Liver (tissue), 9 donors: ENCODE results near the gene PNPLA1. TPM values are rescaled to one million over a fixed set of nuclear protein-coding genes. Genes with fewer than 3 reads are reported as not detected.

ENCODE experiments used
- DNase-seq: peaks from one replicate; pipeline ENCODE4 v3.0.0-alpha.2; 2017; ENCODE audit warnings: low spot score
- H3K27ac ChIP-seq, 2 donors: one replicate each; pipeline ENCODE4 v1.7.0; 2013; ENCODE audit warnings: inconsistent platforms in 2 of 2, low read length in 2 of 2, control low read depth in 1 of 2, low read depth in 1 of 2, mild to moderate bottlenecking in 1 of 2
- H3K27me3 ChIP-seq, 4 donors: one replicate each; pipeline versions ENCODE4 v1.6.1 to v1.7.0; 2013; ENCODE audit warnings: low read length in 3 of 4, inconsistent platforms in 1 of 4, mild to moderate bottlenecking in 1 of 4, moderate library complexity in 1 of 4; ENCODE audit not compliant: control insufficient read depth in 4 of 4, insufficient read depth in 4 of 4
- H3K36me3 ChIP-seq, 4 donors: one replicate each; pipeline versions ENCODE4 v1.6.1 to v1.7.0; 2013; ENCODE audit warnings: low read length in 3 of 4, mild to moderate bottlenecking in 3 of 4, low read depth in 1 of 4, moderate library complexity in 1 of 4; ENCODE audit not compliant: control insufficient read depth in 4 of 4, insufficient read depth in 3 of 4
- H3K4me1 ChIP-seq, 4 donors: one replicate each; pipeline versions ENCODE4 v1.6.1 to v1.7.0; 2013; ENCODE audit warnings: low read length in 3 of 4, mild to moderate bottlenecking in 3 of 4, moderate library complexity in 1 of 4; ENCODE audit not compliant: control insufficient read depth in 4 of 4, insufficient read depth in 4 of 4
- H3K4me3 ChIP-seq, 3 donors: one replicate each; pipeline versions ENCODE4 v1.6.1 to v1.7.0; 2013; ENCODE audit warnings: low read length in 3 of 3, control low read depth in 1 of 3, low read depth in 1 of 3, mild to moderate bottlenecking in 1 of 3
- H3K9ac ChIP-seq, 2 donors: one replicate each; pipeline ENCODE4 v1.7.0; 2013; ENCODE audit warnings: low read length in 2 of 2, mild to moderate bottlenecking in 2 of 2, moderate library complexity in 2 of 2, control low read depth in 1 of 2, low read depth in 1 of 2
- H3K9me3 ChIP-seq, 4 donors: one replicate each; pipeline versions ENCODE4 v1.6.1 to v1.7.0; 2013; ENCODE audit warnings: low read length in 3 of 4; ENCODE audit not compliant: control insufficient read depth in 4 of 4
- ATF3 ChIP-seq: IDR thresholded peaks from 2 replicates; pipeline ENCODE4 v1.6.1; 2016; ENCODE audit warnings: antibody characterized with exemption
- EGR1 ChIP-seq, 2 donors: IDR thresholded peaks; 2 replicates each; pipeline ENCODE4 v1.6.1; 2016 to 2018; ENCODE audit warnings: antibody characterized with exemption in 2 of 2, low read depth in 2 of 2
- FOXA1 ChIP-seq: IDR thresholded peaks from 2 replicates; pipeline ENCODE4 v1.6.1; 2016; ENCODE audit warnings: antibody characterized with exemption
- FOXA2 ChIP-seq: IDR thresholded peaks from 2 replicates; pipeline ENCODE4 v1.6.1; 2016; ENCODE audit warnings: antibody characterized with exemption
- GABPA ChIP-seq, 2 donors: IDR thresholded peaks in 1 of 2; conservative IDR thresholded peaks in 1 of 2; 2 replicates each; pipeline ENCODE4 v1.6.1; 2016; ENCODE audit warnings: antibody characterized with exemption in 2 of 2, mild to moderate bottlenecking in 1 of 2, moderate library complexity in 1 of 2
- HNF4A ChIP-seq, 2 donors: conservative IDR thresholded peaks; 2 replicates each; pipeline ENCODE4 v1.6.1; 2016; ENCODE audit warnings: antibody characterized with exemption in 2 of 2, mild to moderate bottlenecking in 2 of 2
- HNF4G ChIP-seq: IDR thresholded peaks from 2 replicates; pipeline ENCODE4 v1.6.1; 2016; ENCODE audit warnings: antibody characterized with exemption
- JUND ChIP-seq, 2 donors: IDR thresholded peaks; 2 replicates each; pipeline ENCODE4 v1.6.1; 2016; ENCODE audit warnings: antibody characterized with exemption in 2 of 2
- MAX ChIP-seq: IDR thresholded peaks from 2 replicates; pipeline ENCODE4 v1.6.1; 2016; ENCODE audit warnings: antibody characterized with exemption
- NR2F2 ChIP-seq: IDR thresholded peaks from 2 replicates; pipeline ENCODE4 v1.6.1; 2016; ENCODE audit warnings: antibody characterized with exemption
- RAD21 ChIP-seq, 2 donors: IDR thresholded peaks; 2 replicates each; pipeline ENCODE4 v1.6.1; 2016; ENCODE audit warnings: antibody characterized with exemption in 2 of 2, mild to moderate bottlenecking in 2 of 2
- REST ChIP-seq: IDR thresholded peaks from 2 replicates; pipeline ENCODE4 v1.6.1; 2016; ENCODE audit warnings: antibody characterized with exemption, mild to moderate bottlenecking
- RXRA ChIP-seq, 2 donors: IDR thresholded peaks; 2 replicates each; pipeline ENCODE4 v1.6.1; 2017 to 2018; ENCODE audit warnings: antibody characterized with exemption in 2 of 2, mild to moderate bottlenecking in 1 of 2
- SP1 ChIP-seq: IDR thresholded peaks from 2 replicates; pipeline ENCODE4 v1.6.1; 2018; ENCODE audit warnings: antibody characterized with exemption, mild to moderate bottlenecking
- TAF1 ChIP-seq: conservative IDR thresholded peaks from 2 replicates; pipeline ENCODE4 v1.6.1; 2016; ENCODE audit warnings: antibody characterized with exemption, mild to moderate bottlenecking
- YY1 ChIP-seq: IDR thresholded peaks from 2 replicates; pipeline ENCODE4 v1.6.1; 2016; ENCODE audit warnings: antibody characterized with exemption, mild to moderate bottlenecking
- ZBTB33 ChIP-seq: IDR thresholded peaks from 2 replicates; pipeline ENCODE4 v1.6.1; 2016; ENCODE audit warnings: antibody characterized with exemption
- WGBS: extraction: QIAGEN DNeasy Blood & Tissue Kit; methylation state at CpG from one replicate; pipeline ENCODE4 v1.1.7; 2013; 5-methylcytosine and 5-hydroxymethylcytosine counted together
- polyA plus RNA-seq, 2 donors: library from polyadenylated mRNA; stranded (reverse) in 1 of 2; unstranded in 1 of 2; fragments of 200-250 nt in 1 of 2; fragments of >200 nt in 1 of 2; fragmentation: Nextera tagmentation in 1 of 2; extraction: Ambion mirVana in 1 of 2; gene quantifications; one replicate each; pipeline versions ENCODE4 v1.2.1 to v1.2.3, GENCODE V29; 2013 to 2015
- total RNA-seq, 2 donors: library from RNA; depleted of rRNA; stranded (reverse); fragments of >200 nt; gene quantifications; one replicate each; pipeline ENCODE4 v1.2.3, GENCODE V29; 2014
- TF ChIP-seq, protein P1 (sequence below): fragments of 150-350 bp; IDR thresholded peaks from 2 replicates; pipeline ENCODE4 v1.5.1; 2017; ENCODE audit warnings: improper control_type of control experiment, low read depth, low read length; ENCODE audit not compliant: missing input control
- donor health status: healthy.
- donor health status: healthy.
- donor health status: healthy.
- donor health status: healthy.
- donor health status: healthy.

Gene PNPLA1
- total and polyA plus RNA-seq, 4 donors = 0.07 to 0.14 (median 0.08) TPM; not detected in 1

DNA sequence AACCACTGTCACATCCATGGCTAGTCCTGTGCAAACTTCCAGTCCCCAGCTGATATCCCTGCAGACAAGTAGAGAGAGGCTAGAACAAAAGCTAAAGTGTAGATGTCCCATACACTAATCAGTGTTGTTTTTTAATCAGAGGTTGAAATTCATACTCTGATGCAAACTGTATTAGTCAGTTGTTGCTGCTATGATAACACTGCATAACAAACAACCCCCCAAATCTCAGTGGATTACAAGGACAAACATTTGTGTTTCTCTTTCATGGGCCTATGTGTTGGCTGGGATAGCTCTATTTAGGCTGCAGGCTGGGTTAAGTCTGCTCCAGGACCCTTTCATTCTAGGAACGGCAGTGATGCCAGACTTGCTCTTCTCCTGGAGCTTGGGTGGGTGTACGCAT is 40.0 kb downstream of the PNPLA1 start:
- no peak for TF ChIP-seq JUND (IDR thresholded peaks at IDR 0.05)
- no peak for TF ChIP-seq REST
- no peak for TF ChIP-seq MAX
- TF ChIP-seq EGR1 (IDR thresholded peaks at IDR 0.05; ENCODE audit: low read depth in 2 of 2) = no peak
- no peak for TF ChIP-seq SP1
- TF ChIP-seq HNF4A (conservative IDR thresholded peaks at IDR 0.05) = no peak
- TF ChIP-seq, protein P1, sequence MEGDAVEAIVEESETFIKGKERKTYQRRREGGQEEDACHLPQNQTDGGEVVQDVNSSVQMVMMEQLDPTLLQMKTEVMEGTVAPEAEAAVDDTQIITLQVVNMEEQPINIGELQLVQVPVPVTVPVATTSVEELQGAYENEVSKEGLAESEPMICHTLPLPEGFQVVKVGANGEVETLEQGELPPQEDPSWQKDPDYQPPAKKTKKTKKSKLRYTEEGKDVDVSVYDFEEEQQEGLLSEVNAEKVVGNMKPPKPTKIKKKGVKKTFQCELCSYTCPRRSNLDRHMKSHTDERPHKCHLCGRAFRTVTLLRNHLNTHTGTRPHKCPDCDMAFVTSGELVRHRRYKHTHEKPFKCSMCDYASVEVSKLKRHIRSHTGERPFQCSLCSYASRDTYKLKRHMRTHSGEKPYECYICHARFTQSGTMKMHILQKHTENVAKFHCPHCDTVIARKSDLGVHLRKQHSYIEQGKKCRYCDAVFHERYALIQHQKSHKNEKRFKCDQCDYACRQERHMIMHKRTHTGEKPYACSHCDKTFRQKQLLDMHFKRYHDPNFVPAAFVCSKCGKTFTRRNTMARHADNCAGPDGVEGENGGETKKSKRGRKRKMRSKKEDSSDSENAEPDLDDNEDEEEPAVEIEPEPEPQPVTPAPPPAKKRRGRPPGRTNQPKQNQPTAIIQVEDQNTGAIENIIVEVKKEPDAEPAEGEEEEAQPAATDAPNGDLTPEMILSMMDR = no peak
- TF ChIP-seq GABPA (IDR thresholded peaks at IDR 0.05 in 1 of 2, conservative IDR thresholded peaks at IDR 0.05 in 1 of 2) = no peak
- no peak for TF ChIP-seq ZBTB33
- TF ChIP-seq RAD21 (IDR thresholded peaks at IDR 0.05) = no peak
- TF ChIP-seq YY1 = no peak
- TF ChIP-seq RXRA (IDR thresholded peaks at IDR 0.05) = no peak
- no peak for TF ChIP-seq FOXA2
- TF ChIP-seq ATF3 = no peak
- TF ChIP-seq FOXA1 = no peak
- no peak for TF ChIP-seq HNF4G
- no peak for TF ChIP-seq TAF1
- TF ChIP-seq NR2F2 = no peak
- H3K4me1 ChIP-seq = no peaks in the 10 kb centered on the region
- no peaks in the 10 kb centered on the region for H3K27me3 ChIP-seq
- no peak overlapping the region for H3K27ac ChIP-seq
- DNase-seq = no peak
- WGBS = 92% methylated on average over 2 of the region's 2 CpGs
- H3K36me3 ChIP-seq = no peaks in the 10 kb centered on the region
- no peak overlapping the region for H3K4me3 ChIP-seq
- H3K9ac ChIP-seq = no peak overlapping the region
- H3K9me3 ChIP-seq = no peaks in the 10 kb centered on the region
